NOMO-1 (cell line): Measurements from ENCODE around the gene CS.
"Not testable (repeated sequence)": the region's sequence is repeated elsewhere in the genome, so short reads cannot be mapped to it uniquely, and the experiment has no call there.

Source experiments
- DNase-seq, 2 experiments: peaks; one replicate each; lab custom pipeline; 2025; ENCODE audit not compliant: unreplicated experiment in 2 of 2; lab: John Stamatoyannopoulos, UW

Gene CS

DNA sequence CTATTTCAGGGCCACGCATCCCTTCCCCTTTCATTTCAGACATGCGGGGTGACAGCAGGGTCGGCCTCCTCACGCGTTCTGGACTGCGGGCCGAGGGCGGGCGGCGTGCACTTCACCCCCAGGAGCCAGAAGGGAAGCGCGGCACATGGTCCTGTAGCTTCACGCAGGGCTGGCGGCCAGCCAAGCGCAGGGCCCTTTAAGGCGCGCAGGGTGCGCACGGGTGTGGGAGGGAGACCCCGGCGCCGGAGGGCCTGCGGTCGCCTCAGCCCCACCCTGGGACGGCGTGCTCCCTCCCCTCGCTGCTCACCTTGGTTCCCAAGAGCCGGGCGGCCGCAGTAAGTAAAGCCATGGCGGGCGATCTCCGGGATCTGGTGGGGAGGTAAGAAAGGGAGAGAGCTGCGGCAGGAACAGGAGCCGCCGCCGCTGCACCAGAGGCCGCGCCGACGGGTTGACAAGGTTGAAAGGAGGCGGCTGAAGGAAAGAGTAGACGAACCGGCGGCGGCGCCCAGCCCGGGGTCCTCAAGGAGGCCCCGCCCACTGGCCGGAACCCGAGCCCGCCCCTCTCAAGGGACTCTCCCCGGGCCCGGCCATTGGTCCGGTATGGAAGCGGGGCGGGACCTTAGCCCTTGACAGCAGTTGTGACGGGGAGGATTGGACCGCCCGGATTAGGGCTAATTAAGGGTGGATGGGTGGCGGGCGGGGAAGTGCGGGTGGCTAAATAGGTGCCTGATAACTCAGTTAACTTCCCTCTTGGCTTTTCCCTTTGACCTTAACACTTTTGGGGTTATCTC lies at the start of gene CS:
Gene CS (minus strand): TSS at position 478 of the 791 bp plus-strand sequence. CDS start 129 bp downstream, at position 349.
- peak; percentile 98 for DNase-seq

DNA sequence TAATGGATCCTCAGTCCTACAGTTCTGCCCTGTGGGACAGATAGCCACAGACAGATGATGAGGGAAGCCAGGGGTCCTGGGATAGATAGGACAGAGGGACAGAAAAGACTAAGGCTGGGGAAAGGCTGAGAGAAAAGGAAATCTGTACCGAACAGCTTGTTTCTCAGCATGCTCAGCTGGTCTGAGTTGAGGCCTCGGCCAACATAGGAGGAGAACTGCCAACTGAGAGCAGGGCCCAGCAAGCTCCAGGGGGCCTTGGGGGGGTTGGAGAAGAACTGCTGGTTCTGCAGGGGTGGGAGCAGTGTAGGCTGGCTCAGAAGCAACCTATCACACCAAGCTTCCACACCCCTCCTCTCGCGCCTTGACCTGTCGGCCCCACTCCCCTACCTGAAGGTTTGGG lies 48.6 kb upstream of the CS start:
- no peak for DNase-seq

DNA sequence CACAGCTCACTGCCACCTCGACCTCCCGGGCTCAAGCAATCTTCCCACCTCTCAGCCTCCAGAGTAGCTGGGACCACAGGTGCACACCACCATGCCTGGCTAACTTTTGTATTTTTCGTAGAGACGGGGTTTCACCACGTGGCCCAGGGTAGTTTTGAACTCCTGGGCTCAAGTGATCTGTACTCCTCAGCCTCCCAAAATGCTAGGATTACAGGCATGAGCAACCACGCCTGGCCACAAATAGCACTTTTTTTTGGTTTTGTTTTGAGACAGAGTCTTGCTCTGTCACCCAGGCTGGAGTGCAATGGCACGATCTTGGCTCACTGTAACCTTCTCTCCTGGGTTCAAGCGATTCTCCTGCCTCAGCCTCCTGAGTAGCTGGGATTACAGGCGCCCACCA lies 47.1 kb upstream of the CS start:
- not testable (repeated sequence) for DNase-seq

DNA sequence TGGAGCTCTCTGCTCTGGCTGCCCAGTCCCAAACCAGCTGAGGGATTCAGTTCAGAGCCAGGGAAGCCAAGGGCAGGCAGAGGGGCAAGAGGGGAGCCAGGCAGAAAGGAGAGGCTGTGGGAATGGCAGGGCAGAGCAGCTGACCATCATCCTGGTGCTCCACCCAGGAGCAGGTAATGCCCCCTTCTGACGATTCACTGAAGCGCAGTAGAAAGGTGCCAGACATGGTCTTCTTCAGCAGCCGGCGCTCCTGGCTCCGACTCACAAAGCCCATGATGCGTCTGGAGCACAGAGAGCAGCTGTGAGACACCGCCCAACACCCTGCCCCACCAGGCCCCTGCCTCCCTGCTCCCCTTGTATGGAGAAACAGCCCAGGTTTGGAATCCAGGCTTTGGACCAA lies 46.5 kb upstream of the CS start:
- no peak for DNase-seq

DNA sequence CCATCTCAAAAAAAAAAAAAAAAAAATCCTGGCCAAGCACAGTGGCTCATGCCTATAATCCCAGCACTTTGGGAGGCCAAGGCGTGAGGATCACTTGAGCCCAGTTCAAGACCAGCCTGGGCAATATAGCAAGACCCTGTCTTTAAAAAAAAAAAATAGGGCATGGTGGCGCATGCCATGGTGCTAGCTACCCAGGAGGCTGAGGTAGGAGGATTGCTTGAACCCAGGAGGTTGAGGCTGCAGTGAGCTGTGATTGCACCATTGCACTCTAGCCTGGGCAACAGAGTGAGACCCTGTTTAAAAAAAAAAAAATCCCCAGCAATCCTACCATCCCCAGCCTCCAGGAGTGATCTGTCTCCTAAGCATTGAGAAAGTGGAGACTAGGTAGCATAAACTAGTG lies 42.2 kb upstream of the CS start:
- DNase-seq: not testable (repeated sequence)

DNA sequence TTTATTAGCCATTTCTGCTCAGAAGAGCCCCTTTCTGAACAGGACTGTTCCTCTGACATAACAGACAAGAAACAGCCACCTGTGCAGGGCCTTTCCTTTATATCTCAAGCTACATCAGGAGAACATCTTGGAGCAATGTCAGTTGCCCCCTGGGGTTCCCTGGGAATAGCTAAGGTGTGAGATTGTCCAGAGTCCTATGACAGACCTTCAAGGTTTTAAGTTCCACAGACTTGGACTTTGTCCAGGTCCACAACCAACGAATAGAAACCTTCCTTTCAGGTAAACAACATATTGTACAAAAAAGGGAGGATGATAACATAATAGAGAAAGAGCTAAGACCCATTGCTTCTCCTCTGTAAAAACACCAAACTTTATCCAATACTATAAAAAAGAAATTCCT lies 41.5 kb upstream of the CS start:
- no peak for DNase-seq

DNA sequence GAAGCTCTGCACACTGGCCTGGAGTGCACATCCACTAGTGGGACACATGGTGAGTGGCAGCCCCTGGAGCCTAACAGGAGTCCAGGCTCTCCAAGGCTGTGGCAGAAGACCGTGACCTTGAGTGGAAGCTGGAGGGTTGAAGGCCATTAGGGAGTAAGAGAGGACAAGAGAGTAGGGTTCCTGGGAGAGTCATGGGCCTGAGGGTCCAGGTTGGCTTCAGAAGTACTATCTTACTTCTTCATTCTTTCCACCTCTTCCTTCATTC lies 39.0 kb upstream of the CS start:
- DNase-seq: no peak

DNA sequence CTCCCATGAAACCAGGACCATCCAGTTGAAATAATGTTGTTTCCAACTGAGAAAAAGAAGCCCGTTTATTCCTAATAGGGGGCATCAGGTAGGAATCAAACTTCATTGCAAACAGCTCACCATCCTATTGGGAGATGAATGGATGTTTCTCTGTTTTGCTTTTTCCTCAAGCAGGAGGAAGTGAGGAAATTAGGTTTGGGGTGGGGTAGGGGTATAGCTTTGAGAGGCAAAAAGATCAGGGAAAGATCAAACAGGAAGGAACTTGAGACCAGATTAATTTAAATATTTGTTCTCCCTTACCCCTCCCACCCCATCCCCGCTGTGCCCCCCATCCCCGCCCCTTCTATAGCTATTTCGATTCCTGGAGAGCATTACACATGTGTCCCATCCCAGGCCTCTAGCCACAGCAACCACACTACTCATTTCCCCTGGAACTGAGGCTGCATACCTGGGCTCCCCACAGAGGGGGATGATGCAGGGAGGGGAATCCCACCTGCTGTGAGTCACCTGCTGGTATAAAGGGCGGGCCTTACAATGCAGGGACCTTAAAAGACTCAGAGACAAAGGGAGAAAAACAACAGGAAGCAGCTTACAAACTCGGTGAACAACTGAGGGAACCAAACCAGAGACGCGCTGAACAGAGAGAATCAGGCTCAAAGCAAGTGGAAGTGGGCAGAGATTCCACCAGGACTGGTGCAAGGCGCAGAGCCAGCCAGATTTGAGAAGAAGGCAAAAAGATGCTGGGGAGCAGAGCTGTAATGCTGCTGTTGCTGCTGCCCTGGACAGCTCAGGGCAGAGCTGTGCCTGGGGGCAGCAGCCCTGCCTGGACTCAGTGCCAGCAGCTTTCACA lies 38.4 kb upstream of the CS start, which contains the start of gene IL23A:
Gene IL23A (plus strand): TSS at position 577 of the 850 bp plus-strand sequence. CDS start 161 bp downstream, at position 738.
- peak; percentile 23 to 56 for DNase-seq

DNA sequence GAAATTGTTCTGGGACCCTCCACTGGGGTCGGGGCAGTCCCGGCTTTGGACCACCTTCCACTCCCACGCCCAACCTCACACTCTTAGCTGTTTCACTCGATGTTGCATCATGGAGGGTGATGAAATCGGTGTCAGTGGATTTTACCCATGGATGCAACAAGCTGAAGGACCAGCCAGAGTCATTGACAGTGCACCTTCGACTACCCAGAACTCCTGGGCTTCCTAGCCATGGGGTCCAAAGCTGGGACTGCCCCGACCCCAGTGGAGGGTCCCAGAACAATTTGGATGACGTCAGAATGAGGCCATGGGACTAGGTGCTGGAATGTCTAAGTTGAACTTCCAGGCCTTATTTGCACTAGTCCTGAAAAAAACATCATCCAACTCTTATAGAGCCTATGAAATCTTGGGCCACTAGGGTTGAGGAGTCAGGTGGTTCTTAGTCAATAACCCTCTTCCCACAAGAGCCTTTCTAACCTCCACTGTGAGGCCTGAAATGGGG lies 37.7 kb upstream of the CS start:
- DNase-seq: peak; percentile 13

DNA sequence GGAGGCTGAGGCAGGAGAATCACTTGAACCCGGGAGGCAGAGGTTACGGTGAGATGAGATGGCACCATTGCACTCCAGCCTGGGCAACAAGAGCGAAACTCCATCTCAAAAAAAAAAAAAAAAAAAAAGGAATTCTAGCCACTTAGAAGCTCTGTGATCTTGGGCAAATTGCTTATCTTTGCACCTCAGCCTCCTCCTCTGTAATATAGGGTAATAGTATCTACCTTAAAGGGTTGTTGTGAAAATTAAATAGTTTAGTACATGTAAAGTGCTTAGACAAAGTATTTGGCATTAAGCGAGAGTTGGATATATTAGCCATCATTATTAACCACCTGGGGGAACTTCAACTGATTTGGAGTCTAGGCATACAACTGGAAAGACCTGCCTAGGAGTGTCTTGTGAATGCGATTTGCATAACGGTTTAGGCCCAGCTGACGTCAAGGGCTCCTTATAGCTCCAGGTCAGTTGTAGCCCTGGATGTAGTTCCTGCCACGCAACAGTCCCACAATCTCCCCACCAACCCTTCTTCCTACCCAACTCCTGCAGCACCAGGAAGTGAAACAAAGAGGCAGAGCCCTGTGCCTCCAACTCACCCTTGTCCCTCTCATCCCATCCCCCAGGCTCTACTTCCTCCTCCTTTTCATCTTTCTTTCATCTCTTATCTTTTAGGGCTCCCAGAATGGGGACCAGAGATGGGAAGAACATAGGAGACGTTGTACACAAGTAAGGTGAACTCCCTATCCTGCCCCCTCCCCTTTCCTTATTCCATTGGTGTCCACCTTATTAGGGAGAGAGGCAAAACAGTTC lies 36.4 kb upstream of the CS start:
- DNase-seq: peak; percentile 85

DNA sequence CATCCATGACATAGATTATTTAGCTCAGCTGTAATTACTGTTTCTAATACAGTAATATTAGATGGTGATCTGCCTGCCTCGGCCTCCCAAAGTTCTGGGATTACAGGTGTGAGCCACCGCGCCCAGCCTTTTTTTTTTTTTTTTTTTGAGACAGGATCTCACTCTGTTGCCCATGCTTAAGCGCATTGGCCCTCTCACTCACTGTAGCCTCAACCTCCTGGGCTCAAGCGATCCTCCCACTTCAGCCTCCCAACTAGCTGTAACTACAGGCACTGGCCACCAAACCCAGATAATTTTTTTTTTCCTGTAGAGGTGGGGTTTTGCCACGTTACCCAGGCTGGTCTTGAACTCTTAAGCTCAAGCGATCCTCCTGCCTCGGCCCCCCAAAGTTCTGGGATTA lies 35.4 kb upstream of the CS start:
- DNase-seq: not testable (repeated sequence)

DNA sequence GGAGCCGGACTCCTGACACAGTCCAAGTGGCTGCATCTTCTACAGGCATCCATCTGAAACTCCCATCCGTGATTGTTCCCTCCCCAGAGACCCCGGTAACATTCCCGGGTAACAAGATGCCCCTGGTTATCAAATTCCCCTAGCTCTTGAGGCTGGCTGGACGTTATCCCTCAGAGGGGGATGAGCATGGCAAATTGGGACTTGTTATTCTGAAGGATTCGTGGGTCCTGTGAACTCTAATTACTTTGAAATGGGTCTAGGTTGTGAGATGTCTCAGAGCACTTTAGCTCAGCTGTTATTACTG lies 34.3 kb upstream of the CS start:
- DNase-seq: no peak

DNA sequence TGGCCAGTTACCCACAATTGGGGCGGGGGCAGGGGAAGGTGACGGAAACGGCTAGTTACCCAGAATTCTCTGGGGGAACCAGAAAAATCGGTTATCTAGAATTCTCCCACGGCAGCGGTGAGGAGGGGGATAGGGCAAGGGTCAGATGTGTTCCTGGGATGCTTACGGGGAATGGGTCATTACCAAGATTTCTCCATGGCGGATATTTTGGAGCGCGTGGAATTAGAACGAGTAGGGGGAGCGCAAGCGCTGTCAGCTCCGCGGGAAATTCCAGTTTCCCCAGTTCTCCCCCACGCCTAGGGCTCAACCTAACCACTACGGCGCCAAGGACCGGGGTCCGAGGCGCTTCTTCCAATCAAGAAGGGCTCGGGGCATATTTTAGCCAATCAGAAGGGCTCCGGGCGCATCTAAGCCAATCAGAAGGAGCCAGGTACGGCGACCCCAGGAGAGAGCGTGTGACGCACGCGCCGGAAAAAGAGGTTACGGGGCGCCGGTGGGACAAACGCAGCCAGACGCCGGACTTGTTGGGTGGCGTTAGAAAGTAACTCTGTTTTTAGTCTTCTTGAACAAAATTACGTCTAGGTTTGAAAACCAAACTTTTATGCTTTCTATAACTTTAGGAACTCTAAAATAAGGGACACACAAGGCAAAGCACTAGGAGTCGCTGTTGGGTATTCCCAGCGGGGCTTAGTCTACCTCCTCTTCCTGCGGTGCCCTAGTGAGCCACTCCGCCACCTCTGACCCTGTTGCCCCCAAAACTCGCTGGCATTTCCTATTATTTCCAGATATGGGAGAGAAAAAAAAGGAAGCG lies 33.8 kb upstream of the CS start, which contains the start of gene PAN2:
Gene PAN2 (minus strand): TSS at position 322 of the 811 bp plus-strand sequence. CDS start 906 bp downstream, outside the sequence.
- DNase-seq: peak; percentile 92 to 97

DNA sequence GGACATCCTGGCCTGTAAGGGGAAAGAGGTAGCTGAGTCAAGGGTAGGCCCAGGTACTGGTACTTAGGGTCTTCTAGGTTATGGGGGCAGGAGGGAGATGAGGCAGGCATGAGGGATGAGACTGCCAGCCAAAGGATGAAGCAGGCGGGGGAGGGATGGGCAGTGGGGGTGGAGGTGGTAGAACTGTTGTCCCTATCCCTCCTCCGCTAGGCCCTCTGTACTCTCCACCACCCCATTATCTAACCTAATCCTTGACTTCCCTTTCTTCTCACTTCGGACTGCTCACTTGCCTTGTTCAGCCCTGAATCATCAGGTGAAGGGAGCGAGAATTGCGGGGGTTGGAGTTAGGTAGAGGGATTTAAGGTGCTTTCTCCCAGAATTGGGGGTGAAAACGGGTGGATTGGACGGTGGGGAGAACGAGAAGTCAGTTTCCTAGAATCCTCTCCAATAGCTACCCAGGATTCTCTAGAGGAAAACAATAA lies 33.1 kb upstream of the CS start:
- peak in 1 of 2 experiments; percentile 69 for DNase-seq

DNA sequence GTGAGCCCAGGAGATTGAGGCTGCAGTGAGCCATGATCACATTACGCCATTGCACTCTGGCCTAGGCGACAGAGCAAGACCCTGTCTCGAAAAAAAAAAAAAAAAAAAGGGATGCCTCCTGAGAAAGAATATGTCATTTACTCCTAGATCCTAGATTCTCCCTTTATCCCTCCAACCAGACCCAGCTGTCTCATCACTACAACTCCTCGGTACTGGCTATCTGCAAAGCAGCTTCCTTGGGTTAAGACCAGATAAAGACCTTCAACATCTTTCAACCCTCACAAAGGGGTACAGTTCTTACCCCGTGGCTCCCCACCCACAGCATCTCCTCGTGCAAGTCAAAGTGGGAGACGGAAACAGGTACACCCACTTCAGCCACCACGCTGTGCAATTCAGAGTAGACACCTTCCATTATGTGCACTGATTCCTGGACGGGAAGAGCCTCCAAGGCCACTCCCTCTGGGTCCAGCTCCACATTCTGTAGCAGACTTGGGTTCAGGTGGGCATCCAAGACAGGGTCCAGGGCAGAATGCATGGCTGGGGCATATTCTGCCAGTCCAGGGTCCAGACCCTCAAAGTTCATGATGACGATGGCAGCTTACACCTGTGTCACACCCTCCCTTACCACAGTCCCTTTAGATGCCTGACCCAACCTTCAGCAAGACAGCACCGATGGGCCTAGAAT lies 32.5 kb upstream of the CS start:
- DNase-seq: no peak

DNA sequence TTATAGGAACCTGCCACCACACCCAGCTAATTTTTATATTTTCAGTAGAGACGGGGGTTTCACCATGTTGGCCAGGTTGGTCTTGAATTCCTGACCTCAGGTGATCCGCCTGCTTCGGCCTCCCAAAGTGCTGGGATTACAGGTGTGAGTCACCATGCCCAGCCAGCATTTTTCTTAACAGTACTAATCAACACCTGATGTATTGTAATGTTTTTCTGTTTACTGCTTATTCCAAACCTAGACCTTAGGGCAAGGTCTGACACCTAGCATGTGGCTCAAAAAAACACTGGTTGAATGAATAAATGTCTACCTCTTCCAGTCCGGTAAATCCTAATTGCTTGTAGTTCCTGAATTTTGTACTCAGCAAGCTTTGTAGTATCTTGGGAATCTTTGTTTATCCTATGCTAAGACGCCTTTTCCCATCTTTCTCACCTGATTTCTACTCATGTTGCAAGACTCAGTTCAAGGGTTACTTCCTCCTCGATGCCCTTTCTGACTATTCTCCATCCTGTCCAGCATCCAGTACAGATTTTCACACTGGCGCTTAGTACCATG lies 30.9 kb upstream of the CS start:
- DNase-seq: no peak

DNA sequence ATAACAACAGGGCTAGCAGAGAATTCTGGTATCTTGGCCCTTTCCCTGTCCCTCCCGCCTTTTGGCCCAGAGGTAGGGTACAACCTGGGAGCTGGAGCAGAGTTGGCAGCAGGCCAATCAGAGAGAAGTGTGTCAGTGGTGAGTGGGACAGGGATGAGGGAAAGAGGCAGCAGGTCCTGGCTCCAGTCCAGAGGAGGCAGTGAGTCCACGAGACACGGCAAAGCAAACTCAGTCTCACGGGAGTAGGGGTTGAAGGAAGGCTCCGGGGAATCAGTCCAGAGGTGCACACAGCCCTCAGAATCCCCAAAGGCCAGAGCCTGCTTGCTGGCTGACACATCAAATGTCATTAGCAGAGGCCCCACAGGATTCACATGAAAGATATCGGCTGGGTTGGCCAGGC lies 26.4 kb upstream of the CS start:
- DNase-seq: no peak

DNA sequence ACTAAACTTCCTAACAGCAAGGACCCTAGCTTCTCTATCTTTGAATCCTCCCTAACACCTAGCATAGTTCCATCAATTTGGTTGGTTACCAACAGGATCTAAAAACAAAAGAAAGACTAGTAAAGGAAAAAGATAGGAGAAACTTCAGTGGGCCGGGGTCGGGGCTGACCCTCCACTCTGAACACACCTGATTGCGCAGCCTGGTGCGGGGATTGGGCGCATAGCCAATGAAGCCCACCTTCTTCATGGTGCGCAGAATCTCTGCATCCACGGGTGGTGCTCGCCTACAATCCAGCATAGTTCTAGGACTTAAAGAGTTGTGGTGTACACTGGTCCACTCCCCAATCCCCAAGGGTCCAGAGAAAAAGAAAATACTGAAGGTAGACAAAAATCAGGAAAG lies 26.0 kb upstream of the CS start:
- no peak for DNase-seq

DNA sequence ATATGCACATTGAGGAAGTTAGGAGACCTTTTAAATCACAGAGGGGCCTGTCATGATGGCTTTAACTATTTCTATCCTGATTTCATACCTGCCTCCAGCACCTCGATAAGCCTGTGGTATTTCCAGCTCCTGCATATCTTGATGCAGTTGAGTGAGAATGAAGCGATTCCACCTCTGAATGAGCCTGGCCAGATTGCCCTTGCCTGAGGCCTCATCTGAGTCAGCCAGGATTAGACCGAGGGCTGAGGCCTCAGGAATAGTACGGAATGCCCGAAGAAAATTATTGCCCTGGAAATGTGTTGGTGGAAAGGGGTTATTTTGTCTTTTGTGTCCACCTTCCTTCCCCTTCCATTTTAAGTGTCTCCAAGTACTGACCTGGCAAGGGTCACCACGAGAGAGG lies 24.1 kb upstream of the CS start:
- DNase-seq: no peak
